Vagina (tissue), 2 donors: ENCODE results near the gene SARDH.

Source experiments
- POLR2A ChIP-seq, 2 donors: fragments of 450-650 bp; IDR thresholded peaks; one replicate each; pipeline ENCODE4 v1.6.1; 2017; ENCODE audit warnings: antibody characterized with exemption in 2 of 2, mild to moderate bottlenecking in 2 of 2, moderate library complexity in 2 of 2
- TF ChIP-seq, protein P1 (sequence below), 3 experiments: fragments of 450-650 bp in 2 of 3; fragments of 200-600 bp in 1 of 3; sonication (generic) in 1 of 3; IDR thresholded peaks; one replicate each; pipeline ENCODE4 v1.5.1; 2017 to 2019; ENCODE audit warnings: antibody characterized with exemption in 3 of 3, mild to moderate bottlenecking in 2 of 3, moderate library complexity in 2 of 3

DNA sequence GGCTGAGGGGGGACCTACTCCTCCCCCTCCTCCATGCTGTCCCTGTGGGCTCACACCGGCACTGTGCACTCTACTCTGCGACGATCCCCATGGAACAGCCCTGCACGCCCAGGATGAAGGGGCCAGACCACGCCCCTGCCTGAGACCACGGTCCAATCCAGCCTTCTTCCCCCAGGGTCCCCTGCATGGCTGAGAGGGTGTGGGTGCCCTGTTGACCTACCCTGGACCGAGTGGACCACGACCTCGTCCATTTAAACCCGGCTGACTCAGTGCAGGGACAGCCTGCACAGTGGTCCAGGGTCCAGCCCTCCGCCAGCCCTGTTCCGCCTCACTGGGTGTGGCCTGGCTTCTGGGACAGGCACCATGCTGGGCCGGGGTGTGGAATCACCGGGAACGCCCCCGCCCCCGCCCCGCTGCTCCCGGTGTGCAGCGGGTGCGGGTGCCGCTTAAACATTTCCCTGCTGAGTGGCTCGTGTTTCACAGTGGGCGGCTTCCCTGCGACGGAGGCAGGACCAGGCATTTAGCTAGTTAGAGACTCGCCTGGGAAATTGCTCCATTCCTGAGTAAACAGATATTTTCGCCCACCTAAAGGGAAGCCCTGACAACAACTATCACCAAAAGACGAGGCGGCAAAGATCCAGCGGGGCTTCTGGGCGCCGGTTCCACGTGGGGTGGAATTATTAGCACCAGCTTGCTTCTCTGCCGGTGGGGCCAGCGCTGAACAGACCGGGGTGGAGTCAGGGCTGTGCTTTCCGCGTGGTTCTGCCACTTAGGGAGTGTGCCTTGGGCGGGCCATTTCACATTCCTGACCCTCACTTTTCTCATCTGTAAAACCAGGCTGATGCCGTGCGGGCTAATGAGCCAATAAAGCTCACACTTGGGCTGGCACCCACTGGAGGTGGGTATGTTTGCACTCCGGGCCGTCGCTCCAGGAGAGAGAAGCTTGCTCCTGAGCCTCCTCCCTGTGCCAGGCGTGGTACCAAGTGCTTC, 79.4 kb downstream of the SARDH start:
- TF ChIP-seq, protein P1, sequence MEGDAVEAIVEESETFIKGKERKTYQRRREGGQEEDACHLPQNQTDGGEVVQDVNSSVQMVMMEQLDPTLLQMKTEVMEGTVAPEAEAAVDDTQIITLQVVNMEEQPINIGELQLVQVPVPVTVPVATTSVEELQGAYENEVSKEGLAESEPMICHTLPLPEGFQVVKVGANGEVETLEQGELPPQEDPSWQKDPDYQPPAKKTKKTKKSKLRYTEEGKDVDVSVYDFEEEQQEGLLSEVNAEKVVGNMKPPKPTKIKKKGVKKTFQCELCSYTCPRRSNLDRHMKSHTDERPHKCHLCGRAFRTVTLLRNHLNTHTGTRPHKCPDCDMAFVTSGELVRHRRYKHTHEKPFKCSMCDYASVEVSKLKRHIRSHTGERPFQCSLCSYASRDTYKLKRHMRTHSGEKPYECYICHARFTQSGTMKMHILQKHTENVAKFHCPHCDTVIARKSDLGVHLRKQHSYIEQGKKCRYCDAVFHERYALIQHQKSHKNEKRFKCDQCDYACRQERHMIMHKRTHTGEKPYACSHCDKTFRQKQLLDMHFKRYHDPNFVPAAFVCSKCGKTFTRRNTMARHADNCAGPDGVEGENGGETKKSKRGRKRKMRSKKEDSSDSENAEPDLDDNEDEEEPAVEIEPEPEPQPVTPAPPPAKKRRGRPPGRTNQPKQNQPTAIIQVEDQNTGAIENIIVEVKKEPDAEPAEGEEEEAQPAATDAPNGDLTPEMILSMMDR (IDR thresholded peaks at IDR 0.05) = no peak
- TF ChIP-seq POLR2A (IDR thresholded peaks at IDR 0.05) = no peak
